LNCaP clone FGC (cell line): ENCODE measurements around the gene ERH.

Experiments used
- DNase-seq: peaks from one replicate; pipeline ENCODE4 v3.0.0-alpha.2; 2011; ENCODE audit warnings: low read depth
- H3K4me3 ChIP-seq: 2 replicates; pipeline ENCODE4 v1.5.1; 2011; ENCODE audit warnings: mild to moderate bottlenecking, low read depth, low read length, control low read depth
- CTCF ChIP-seq: IDR thresholded peaks from 2 replicates; pipeline ENCODE4 v1.5.1; 2012; ENCODE audit warnings: mild to moderate bottlenecking; ENCODE audit not compliant: control insufficient read depth, insufficient read depth; ENCODE audit errors: extremely low read depth

The ERH gene

GRCh38 chr14:69353168-69353567 is 44.9 kb downstream of the ERH start:
- no peak for TF ChIP-seq CTCF
- no peak for DNase-seq
- no peak overlapping the region for H3K4me3 ChIP-seq

GRCh38 chr14:69351911-69352310 is 46.2 kb downstream of the ERH start:
- H3K4me3 ChIP-seq = no peak overlapping the region
- no peak for TF ChIP-seq CTCF
- no peak for DNase-seq

- no peak overlapping the region for H3K4me3 ChIP-seq
- DNase-seq = no peak
- no peak for TF ChIP-seq CTCF
Measured at GRCh38 chr14:69351385-69351784, 46.7 kb downstream of the ERH start.

- DNase-seq = no peak
- no peak overlapping the region for H3K4me3 ChIP-seq
- no peak for TF ChIP-seq CTCF
Measured at GRCh38 chr14:69350892-69351291, 47.2 kb downstream of the ERH start.

- no peak for DNase-seq
- no peak for TF ChIP-seq CTCF
- H3K4me3 ChIP-seq = no peak overlapping the region
Measured at GRCh38 chr14:69349091-69349777, 48.9 kb downstream of the ERH start.

GRCh38 chr14:69346710-69347109 is 51.4 kb downstream of the ERH start:
- DNase-seq = no peak
- H3K4me3 ChIP-seq = no peak overlapping the region
- TF ChIP-seq CTCF = peak; percentile 48

- TF ChIP-seq CTCF = no peak
- no peak overlapping the region for H3K4me3 ChIP-seq
- no peak for DNase-seq
Measured at GRCh38 chr14:69345402-69345801, 52.7 kb downstream of the ERH start.
